HG02943 (cell line): ENCODE data around the gene AQP11.

Experiments used
- ATAC-seq: cut with Tn5 transposase; IDR thresholded peaks from one replicate; pipeline ENCODE4 v1.9.1; 2021; ENCODE audit warnings: mild to moderate bottlenecking, low read depth, moderate library complexity; ENCODE audit not compliant: unreplicated experiment

AQP11 gene

GRCh38 chr11:77654770-77655434 lies 65.1 kb downstream of the AQP11 start:
- no peak for ATAC-seq

- no peak for ATAC-seq
These were observed 66.6 kb downstream of the AQP11 start for GRCh38 chr11:77656362-77656761.

GRCh38 chr11:77658213-77659013 lies 68.7 kb downstream of the AQP11 start:
- no peak for ATAC-seq
